ENCODE measurements around the gene MIAT.

Gene MIAT

GRCh38 chr22:26616650-26617049 lies 40.7 kb upstream of the MIAT start:
- Histone ChIP-seq H3K9me3 (ENCODE audit: insufficient read depth, low read depth, low read length) (no peaks in the 10 kb centered on the region), H3K27me3 (ENCODE audit: insufficient read depth, low read length, poor library complexity, severe bottlenecking) (no peaks in the 10 kb centered on the region), H4K20me1 (ENCODE audit: insufficient read depth, low read length, poor library complexity, severe bottlenecking) (no peaks in the 10 kb centered on the region), H3K9me2 (replicated peaks; ENCODE audit: low read depth, low read length) (no peaks in the 10 kb centered on the region), H3K4me1 (ENCODE audit: insufficient read depth, low read length, poor library complexity, severe bottlenecking) (peaks cover 18% of the 10 kb centered on the region), H3K79me2 (ENCODE audit: insufficient read depth, low read length) (no peaks in the 10 kb centered on the region), H3K9ac (ENCODE audit: low read depth, low read length, poor library complexity, severe bottlenecking) (no peak overlapping the region), H2AFZ (ENCODE audit: low read length) (no peak overlapping the region), H3K4me3 (ENCODE audit: low read length, poor library complexity, severe bottlenecking) (no peak overlapping the region), H3K4me2 (ENCODE audit: low read depth, low read length, poor library complexity, severe bottlenecking) (no peak overlapping the region), H3K36me3 (ENCODE audit: insufficient read depth, low read length) (no peaks in the 10 kb centered on the region), H3F3A (ENCODE audit: low read depth) (no peaks in the 10 kb centered on the region)
- no peak for TF ChIP-seq EZH2phosphoT487 (IDR thresholded peaks at IDR 0.05; ENCODE audit: borderline replicate concordance)
- no peak for TF ChIP-seq CTCF (conservative IDR thresholded peaks at IDR 0.05; ENCODE audit: low read length)

GRCh38 chr22:26617271-26618199 lies 39.9 kb upstream of the MIAT start, which contains the start of gene CRYBB1:
Gene CRYBB1, minus strand, starts transcription at chr22:26618027. Its CDS starts 1,708 bp downstream, at chr22:26616319.
- H4K20me1 ChIP-seq (ENCODE audit: insufficient read depth, low read length, poor library complexity, severe bottlenecking) = no peaks in the 10 kb centered on the region
- H3K4me2 ChIP-seq (ENCODE audit: low read depth, low read length, poor library complexity, severe bottlenecking) = peak within 1 kb of the TSS; percentile 17
- peak within 1 kb of the TSS; percentile 34 for H3K9ac ChIP-seq (ENCODE audit: low read depth, low read length, poor library complexity, severe bottlenecking)
- TF ChIP-seq CTCF (conservative IDR thresholded peaks at IDR 0.05; ENCODE audit: low read length) = no peak
- no peak for TF ChIP-seq EZH2phosphoT487 (IDR thresholded peaks at IDR 0.05; ENCODE audit: borderline replicate concordance)
- H3K9me2 ChIP-seq (replicated peaks; ENCODE audit: low read depth, low read length) = no peaks in the 10 kb centered on the region
- H2AFZ ChIP-seq (ENCODE audit: low read length) = peak within 1 kb of the TSS; percentile 80
- H3K9me3 ChIP-seq (ENCODE audit: insufficient read depth, low read depth, low read length) = no peaks in the 10 kb centered on the region
- peaks cover 18% of the 10 kb centered on the region for H3K4me1 ChIP-seq (ENCODE audit: insufficient read depth, low read length, poor library complexity, severe bottlenecking)
- no peaks in the 10 kb centered on the region for H3K27me3 ChIP-seq (ENCODE audit: insufficient read depth, low read length, poor library complexity, severe bottlenecking)
- H3K4me3 ChIP-seq (ENCODE audit: low read length, poor library complexity, severe bottlenecking) = no peak within 1 kb of the TSS
- no peaks in the 10 kb centered on the region for H3K79me2 ChIP-seq (ENCODE audit: insufficient read depth, low read length)
- H3F3A ChIP-seq (ENCODE audit: low read depth) = no peaks in the 10 kb centered on the region
- no peaks in the 10 kb centered on the region for H3K36me3 ChIP-seq (ENCODE audit: insufficient read depth, low read length)

- no peaks in the 10 kb centered on the region for H3K36me3 ChIP-seq (ENCODE audit: insufficient read depth, low read length)
- no peaks in the 10 kb centered on the region for H3K27me3 ChIP-seq (ENCODE audit: insufficient read depth, low read length, poor library complexity, severe bottlenecking)
- H3K9ac ChIP-seq (ENCODE audit: low read depth, low read length, poor library complexity, severe bottlenecking) = peak overlapping the region; percentile 34
- no peaks in the 10 kb centered on the region for H3K79me2 ChIP-seq (ENCODE audit: insufficient read depth, low read length)
- H4K20me1 ChIP-seq (ENCODE audit: insufficient read depth, low read length, poor library complexity, severe bottlenecking) = no peaks in the 10 kb centered on the region
- H3K9me3 ChIP-seq (ENCODE audit: insufficient read depth, low read depth, low read length) = no peaks in the 10 kb centered on the region
- H3K4me2 ChIP-seq (ENCODE audit: low read depth, low read length, poor library complexity, severe bottlenecking) = no peak overlapping the region
- no peak overlapping the region for H3K4me3 ChIP-seq (ENCODE audit: low read length, poor library complexity, severe bottlenecking)
- no peaks in the 10 kb centered on the region for H3K9me2 ChIP-seq (replicated peaks; ENCODE audit: low read depth, low read length)
- H2AFZ ChIP-seq (ENCODE audit: low read length) = no peak overlapping the region
- H3K4me1 ChIP-seq (ENCODE audit: insufficient read depth, low read length, poor library complexity, severe bottlenecking) = peaks cover 18% of the 10 kb centered on the region
- no peaks in the 10 kb centered on the region for H3F3A ChIP-seq (ENCODE audit: low read depth)
- TF ChIP-seq EZH2phosphoT487 (IDR thresholded peaks at IDR 0.05; ENCODE audit: borderline replicate concordance) (no peak), CTCF (conservative IDR thresholded peaks at IDR 0.05; ENCODE audit: low read length) (no peak)
Observed at GRCh38 chr22:26618455-26618854, 38.9 kb upstream of the MIAT start.

All from Loucy (cell line).